Measurements from ENCODE around the gene MYBPC3.
"Not testable (repeated sequence)": the region's sequence is repeated elsewhere in the genome, so short reads cannot be mapped to it uniquely, and the experiment has no call there.

The MYBPC3 gene

GRCh38 chr11:47318166-47318565, 34.3 kb downstream of the MYBPC3 start:
- H3K79me2 ChIP-seq (ENCODE audit: insufficient read depth, low read length) = no peaks in the 10 kb centered on the region
- H3K4me2 ChIP-seq (ENCODE audit: low read depth, low read length, poor library complexity, severe bottlenecking) = no peak overlapping the region
- H3K9me3 ChIP-seq (ENCODE audit: insufficient read depth, low read depth, low read length) = no peaks in the 10 kb centered on the region
- H2AFZ ChIP-seq (ENCODE audit: low read length) = no peak overlapping the region
- no peak overlapping the region for H3K9ac ChIP-seq (ENCODE audit: low read depth, low read length, poor library complexity, severe bottlenecking)
- H3K4me3 ChIP-seq (ENCODE audit: low read length, poor library complexity, severe bottlenecking) = no peak overlapping the region
- H4K20me1 ChIP-seq (ENCODE audit: insufficient read depth, low read length, poor library complexity, severe bottlenecking) = no peaks in the 10 kb centered on the region
- peaks cover 71% of the 10 kb centered on the region; the same call in 1 of the 2 replicates for H3K36me3 ChIP-seq (ENCODE audit: insufficient read depth, low read length)
- no peaks in the 10 kb centered on the region for H3K9me2 ChIP-seq (replicated peaks; ENCODE audit: low read depth, low read length)
- no peaks in the 10 kb centered on the region for H3F3A ChIP-seq (ENCODE audit: low read depth)
- TF ChIP-seq CTCF (conservative IDR thresholded peaks at IDR 0.05; ENCODE audit: low read length) (no peak), EZH2phosphoT487 (IDR thresholded peaks at IDR 0.05; ENCODE audit: borderline replicate concordance) (no peak)
- H3K27me3 ChIP-seq (ENCODE audit: insufficient read depth, low read length, poor library complexity, severe bottlenecking) = no peaks in the 10 kb centered on the region
- H3K4me1 ChIP-seq (ENCODE audit: insufficient read depth, low read length, poor library complexity, severe bottlenecking) = no peaks in the 10 kb centered on the region

GRCh38 chr11:47317064-47317828, 35.3 kb downstream of the MYBPC3 start:
- H3K9me3 ChIP-seq (ENCODE audit: insufficient read depth, low read depth, low read length) = no peaks in the 10 kb centered on the region
- H3K4me3 ChIP-seq (ENCODE audit: low read length, poor library complexity, severe bottlenecking) = no peak overlapping the region
- no peaks in the 10 kb centered on the region for H3K79me2 ChIP-seq (ENCODE audit: insufficient read depth, low read length)
- H3K4me2 ChIP-seq (ENCODE audit: low read depth, low read length, poor library complexity, severe bottlenecking) = no peak overlapping the region
- no peak for TF ChIP-seq CTCF (conservative IDR thresholded peaks at IDR 0.05; ENCODE audit: low read length)
- no peak for TF ChIP-seq EZH2phosphoT487 (IDR thresholded peaks at IDR 0.05; ENCODE audit: borderline replicate concordance)
- H3K36me3 ChIP-seq (ENCODE audit: insufficient read depth, low read length) = peaks cover 80% of the 10 kb centered on the region; the same call in 1 of the 2 replicates
- no peaks in the 10 kb centered on the region for H3F3A ChIP-seq (ENCODE audit: low read depth)
- no peaks in the 10 kb centered on the region for H3K27me3 ChIP-seq (ENCODE audit: insufficient read depth, low read length, poor library complexity, severe bottlenecking)
- no peak overlapping the region for H3K9ac ChIP-seq (ENCODE audit: low read depth, low read length, poor library complexity, severe bottlenecking)
- no peaks in the 10 kb centered on the region for H4K20me1 ChIP-seq (ENCODE audit: insufficient read depth, low read length, poor library complexity, severe bottlenecking)
- H3K4me1 ChIP-seq (ENCODE audit: insufficient read depth, low read length, poor library complexity, severe bottlenecking) = no peaks in the 10 kb centered on the region
- H3K9me2 ChIP-seq (replicated peaks; ENCODE audit: low read depth, low read length) = no peaks in the 10 kb centered on the region
- no peak overlapping the region for H2AFZ ChIP-seq (ENCODE audit: low read length)

- H3K4me2 ChIP-seq (ENCODE audit: low read depth, low read length, poor library complexity, severe bottlenecking); H3F3A ChIP-seq (ENCODE audit: low read depth); H3K4me1 ChIP-seq (ENCODE audit: insufficient read depth, low read length, poor library complexity, severe bottlenecking); H2AFZ ChIP-seq (ENCODE audit: low read length); H3K27me3 ChIP-seq (ENCODE audit: insufficient read depth, low read length, poor library complexity, severe bottlenecking); H4K20me1 ChIP-seq (ENCODE audit: insufficient read depth, low read length, poor library complexity, severe bottlenecking); H3K9ac ChIP-seq (ENCODE audit: low read depth, low read length, poor library complexity, severe bottlenecking); H3K9me3 ChIP-seq (ENCODE audit: insufficient read depth, low read depth, low read length); H3K79me2 ChIP-seq (ENCODE audit: insufficient read depth, low read length); H3K4me3 ChIP-seq (ENCODE audit: low read length, poor library complexity, severe bottlenecking); H3K9me2 ChIP-seq (replicated peaks; ENCODE audit: low read depth, low read length): not testable (repeated sequence)
- peaks cover 80% of the 10 kb centered on the region; the same call in 1 of the 2 replicates for H3K36me3 ChIP-seq (ENCODE audit: insufficient read depth, low read length)
These were observed 36.0 kb downstream of the MYBPC3 start for GRCh38 chr11:47316501-47316900.

- Histone ChIP-seq H3K4me3 (ENCODE audit: low read length, poor library complexity, severe bottlenecking) (no peak overlapping the region), H3K9me2 (replicated peaks; ENCODE audit: low read depth, low read length) (no peaks in the 10 kb centered on the region), H3K4me1 (ENCODE audit: insufficient read depth, low read length, poor library complexity, severe bottlenecking) (no peaks in the 10 kb centered on the region), H3K9ac (ENCODE audit: low read depth, low read length, poor library complexity, severe bottlenecking) (no peak overlapping the region), H3K79me2 (ENCODE audit: insufficient read depth, low read length) (no peaks in the 10 kb centered on the region), H4K20me1 (ENCODE audit: insufficient read depth, low read length, poor library complexity, severe bottlenecking) (no peaks in the 10 kb centered on the region), H3K27me3 (ENCODE audit: insufficient read depth, low read length, poor library complexity, severe bottlenecking) (no peaks in the 10 kb centered on the region), H3K9me3 (ENCODE audit: insufficient read depth, low read depth, low read length) (no peaks in the 10 kb centered on the region), H2AFZ (ENCODE audit: low read length) (no peak overlapping the region), H3K4me2 (ENCODE audit: low read depth, low read length, poor library complexity, severe bottlenecking) (no peak overlapping the region), H3F3A (ENCODE audit: low read depth) (no peaks in the 10 kb centered on the region), H3K36me3 (ENCODE audit: insufficient read depth, low read length) (peaks cover 83% of the 10 kb centered on the region; the same call in 1 of the 2 replicates)
- TF ChIP-seq CTCF (conservative IDR thresholded peaks at IDR 0.05; ENCODE audit: low read length) (no peak), EZH2phosphoT487 (IDR thresholded peaks at IDR 0.05; ENCODE audit: borderline replicate concordance) (no peak)
These were observed 37.5 kb downstream of the MYBPC3 start for GRCh38 chr11:47314992-47315391.

Data from Loucy (cell line).